IPS DF 4.7 (cell line): ENCODE results near the gene FAM170B.

Experiments used
- DNase-seq: peaks from one replicate; pipeline ENCODE4 v3.0.0-alpha.2; 2013; ENCODE audit warnings: low spot score; ENCODE audit errors: extremely low read depth

The FAM170B gene

GRCh38 chr10:49107111-49107886, 26.5 kb downstream of the FAM170B start:
- no peak for DNase-seq

GRCh38 chr10:49106451-49106850, 27.4 kb downstream of the FAM170B start:
- no peak for DNase-seq

- no peak for DNase-seq
These were observed 28.7 kb downstream of the FAM170B start for GRCh38 chr10:49105076-49105475.

GRCh38 chr10:49104323-49104722, 29.5 kb downstream of the FAM170B start:
- DNase-seq: no peak

- no peak for DNase-seq
These were observed 30.1 kb downstream of the FAM170B start for GRCh38 chr10:49103761-49104160.

GRCh38 chr10:49099046-49099445, 34.8 kb downstream of the FAM170B start:
- no peak for DNase-seq

- no peak for DNase-seq
These were observed 36.9 kb downstream of the FAM170B start for GRCh38 chr10:49096890-49097445.

GRCh38 chr10:49094646-49095045, 39.2 kb downstream of the FAM170B start:
- DNase-seq: no peak

GRCh38 chr10:49093922-49094321, 39.9 kb downstream of the FAM170B start:
- DNase-seq: no peak

- DNase-seq: no peak
These were observed 41.3 kb downstream of the FAM170B start for GRCh38 chr10:49092477-49092876.

- no peak for DNase-seq
These were observed 42.2 kb downstream of the FAM170B start for GRCh38 chr10:49091450-49092210.

GRCh38 chr10:49090696-49091380, 43.0 kb downstream of the FAM170B start:
- DNase-seq: no peak

- DNase-seq: no peak
These were observed 43.6 kb downstream of the FAM170B start for GRCh38 chr10:49090189-49090575.

- no peak for DNase-seq
These were observed 44.1 kb downstream of the FAM170B start for GRCh38 chr10:49089557-49090188.

GRCh38 chr10:49089152-49089551, 44.7 kb downstream of the FAM170B start:
- DNase-seq: no peak

- no peak for DNase-seq
These were observed 46.9 kb downstream of the FAM170B start for GRCh38 chr10:49086889-49087288.

- DNase-seq: no peak
These were observed 50.6 kb downstream of the FAM170B start for GRCh38 chr10:49083261-49083660.

GRCh38 chr10:49082766-49083165, 51.1 kb downstream of the FAM170B start:
- no peak for DNase-seq

GRCh38 chr10:49081547-49082275, 52.1 kb downstream of the FAM170B start:
- DNase-seq: peak; percentile 25
